ENCODE data around the gene OCA2. TPM values are rescaled to one million over a fixed set of nuclear protein-coding genes. Genes with fewer than 3 reads are reported as not detected.

The OCA2 gene
- total and polyA plus RNA-seq, 2 donors from 2014 or later: 0.45 to 2.5 TPM

DNA sequence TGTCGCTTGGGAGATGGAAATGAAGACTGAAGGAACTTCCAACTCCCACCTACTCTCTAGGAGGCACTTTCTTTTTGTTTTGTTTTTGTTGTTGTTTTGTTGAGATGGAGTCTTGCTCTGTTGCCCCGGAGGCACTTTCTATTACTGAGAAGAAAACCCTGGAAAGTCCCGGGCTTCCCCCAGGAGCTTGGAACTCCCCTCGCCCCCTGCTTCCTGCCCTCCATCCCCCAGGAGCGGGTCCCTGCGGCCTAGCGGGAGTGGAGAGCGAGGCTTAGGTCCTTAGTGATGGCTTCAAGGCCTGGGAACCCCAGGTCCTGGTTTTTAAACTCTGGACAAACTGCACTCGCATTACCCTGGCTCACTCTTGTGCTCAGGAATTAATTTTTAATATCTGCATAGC, 195.7 kb downstream of the OCA2 start:
- TF ChIP-seq CTCF (IDR thresholded peaks at IDR 0.05; ENCODE audit: borderline replicate concordance, extremely low read depth, insufficient read depth): no peak
- DNase-seq: no peak
- Histone ChIP-seq H3K27me3 (ENCODE audit: control insufficient read depth, insufficient read depth, low read length) (no peaks in the 10 kb centered on the region), H3K4me1 (ENCODE audit: control insufficient read depth in 2 of 3, insufficient read depth in 2 of 3, low read depth in 1 of 3, low read length in 3 of 3) (no peaks in the 10 kb centered on the region), H3K9ac (ENCODE audit: low read length in 3 of 3) (no peak overlapping the region), H3K27ac (ENCODE audit: low read depth in 2 of 2, low read length in 2 of 2) (no peak overlapping the region), H3K4me3 (ENCODE audit: low read length in 3 of 3) (no peak overlapping the region), H3K9me3 (ENCODE audit: control insufficient read depth in 2 of 3, insufficient read depth in 1 of 3, low read length in 3 of 3) (peaks cover 0 to 2% (median 0%) of the 10 kb centered on the region in 3 donors), H3K36me3 (ENCODE audit: control insufficient read depth in 2 of 3, insufficient read depth in 3 of 3, low read length in 3 of 3) (no peaks in the 10 kb centered on the region)
- no peak for FAIRE-seq
- intact Hi-C loops (cut with DNase I): no loop called here

GRCh38 chr15:27902680-27903385, 196.3 kb downstream of the OCA2 start:
- H3K4me1 ChIP-seq (ENCODE audit: control insufficient read depth in 2 of 3, insufficient read depth in 2 of 3, low read depth in 1 of 3, low read length in 3 of 3): no peaks in the 10 kb centered on the region
- H3K9ac ChIP-seq (ENCODE audit: low read length in 3 of 3): no peak overlapping the region
- no peaks in the 10 kb centered on the region for H3K36me3 ChIP-seq (ENCODE audit: control insufficient read depth in 2 of 3, insufficient read depth in 3 of 3, low read length in 3 of 3)
- no peaks in the 10 kb centered on the region for H3K9me3 ChIP-seq (ENCODE audit: control insufficient read depth in 2 of 3, insufficient read depth in 1 of 3, low read length in 3 of 3)
- H3K27ac ChIP-seq (ENCODE audit: low read depth in 2 of 2, low read length in 2 of 2): no peak overlapping the region
- FAIRE-seq (no peak), DNase-seq (no peak)
- intact Hi-C loops (cut with DNase I): no loop called here
- TF ChIP-seq CTCF (IDR thresholded peaks at IDR 0.05; ENCODE audit: borderline replicate concordance, extremely low read depth, insufficient read depth): no peak
- no peak overlapping the region for H3K4me3 ChIP-seq (ENCODE audit: low read length in 3 of 3)
- no peaks in the 10 kb centered on the region for H3K27me3 ChIP-seq (ENCODE audit: control insufficient read depth, insufficient read depth, low read length)

GRCh38 chr15:27899583-27900285, 199.4 kb downstream of the OCA2 start:
- H3K27me3 ChIP-seq (ENCODE audit: control insufficient read depth, insufficient read depth, low read length): no peaks in the 10 kb centered on the region
- no peaks in the 10 kb centered on the region for H3K4me1 ChIP-seq (ENCODE audit: control insufficient read depth in 2 of 3, insufficient read depth in 2 of 3, low read depth in 1 of 3, low read length in 3 of 3)
- H3K9ac ChIP-seq (ENCODE audit: low read length in 3 of 3): no peak overlapping the region
- FAIRE-seq (no peak), DNase-seq (peak in 3 of 5 donors; percentile 30 to 60 (median 37))
- no peak overlapping the region for H3K27ac ChIP-seq (ENCODE audit: low read depth in 2 of 2, low read length in 2 of 2)
- no peak for TF ChIP-seq CTCF (IDR thresholded peaks at IDR 0.05; ENCODE audit: borderline replicate concordance, extremely low read depth, insufficient read depth)
- H3K9me3 ChIP-seq (ENCODE audit: control insufficient read depth in 2 of 3, insufficient read depth in 1 of 3, low read length in 3 of 3): peaks cover 0 to 2% (median 0%) of the 10 kb centered on the region in 3 donors
- no peak overlapping the region for H3K4me3 ChIP-seq (ENCODE audit: low read length in 3 of 3)
- no peaks in the 10 kb centered on the region for H3K36me3 ChIP-seq (ENCODE audit: control insufficient read depth in 2 of 3, insufficient read depth in 3 of 3, low read length in 3 of 3)
- intact Hi-C loops (cut with DNase I): no loop called here
